Activated naive CD8-positive, alpha-beta T cell (primary cell): Measurements from ENCODE around the gene ADAMTS17.

Experiments used
- H3K27ac Mint-ChIP-seq: one replicate; pipeline ENCODE4 v1.8.0; 2021; ENCODE audit warnings: mixed read lengths
- H3K27me3 Mint-ChIP-seq: one replicate; pipeline ENCODE4 v1.8.0; 2021; ENCODE audit warnings: mixed read lengths
- H3K36me3 Mint-ChIP-seq: one replicate; pipeline ENCODE4 v1.8.0; 2021; ENCODE audit warnings: mixed read lengths
- H3K4me1 Mint-ChIP-seq: one replicate; pipeline ENCODE4 v1.8.0; 2021; ENCODE audit warnings: low read depth, mixed read lengths
- H3K4me3 Mint-ChIP-seq: one replicate; pipeline ENCODE4 v1.8.0; 2021; ENCODE audit warnings: mild to moderate bottlenecking, mixed read lengths
- H3K9me3 Mint-ChIP-seq: one replicate; pipeline ENCODE4 v1.8.0; 2021; ENCODE audit warnings: low read depth, mixed read lengths

Gene ADAMTS17

DNA sequence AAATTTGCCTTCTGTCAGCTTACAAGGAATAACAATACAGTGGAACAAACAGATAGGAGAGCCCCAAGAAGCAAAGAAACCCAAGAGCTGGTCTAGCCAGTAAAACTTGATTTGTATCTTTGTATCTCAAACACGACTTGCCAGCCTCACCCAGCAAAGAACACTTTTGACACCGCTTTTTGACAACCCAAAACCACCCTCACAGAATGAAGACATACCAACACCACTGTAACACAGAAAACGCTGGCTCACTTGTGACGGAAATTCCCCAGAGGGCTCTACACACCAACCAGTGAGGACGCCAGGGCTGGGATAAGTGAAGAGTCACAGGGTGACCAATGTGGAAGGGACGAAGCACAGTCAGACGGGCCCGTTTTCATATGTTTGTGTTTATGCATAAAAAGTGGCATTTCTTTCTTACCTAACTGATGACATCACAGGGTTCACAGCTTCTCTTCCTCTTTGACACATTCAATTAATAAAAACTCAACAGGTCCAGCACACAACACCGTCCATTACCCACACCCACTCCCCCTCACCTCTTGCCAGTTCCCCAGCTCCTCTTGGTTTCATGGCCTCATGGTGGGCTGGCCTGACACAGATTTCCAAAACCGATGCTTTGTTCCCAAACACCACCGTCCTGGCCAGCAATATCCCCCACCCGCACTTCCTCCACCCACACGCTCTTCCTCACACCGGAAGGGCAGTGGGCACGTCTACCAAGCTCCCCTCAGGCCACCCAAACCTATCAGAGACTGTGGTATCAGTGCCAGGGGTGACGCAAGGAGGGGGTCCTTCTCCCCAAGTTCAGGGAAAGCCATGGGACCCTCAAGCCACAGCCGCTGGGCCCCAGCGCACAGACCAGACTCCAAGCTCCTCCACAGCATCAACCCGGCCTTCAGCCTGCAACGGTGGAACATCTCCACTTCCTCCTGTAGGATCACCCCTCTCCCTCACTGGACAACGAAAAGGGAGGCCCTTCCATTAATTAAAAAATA is 94.2 kb downstream of the ADAMTS17 start:
- no peak overlapping the region for H3K27ac Mint-ChIP-seq
- no peaks in the 10 kb centered on the region for H3K27me3 Mint-ChIP-seq

DNA sequence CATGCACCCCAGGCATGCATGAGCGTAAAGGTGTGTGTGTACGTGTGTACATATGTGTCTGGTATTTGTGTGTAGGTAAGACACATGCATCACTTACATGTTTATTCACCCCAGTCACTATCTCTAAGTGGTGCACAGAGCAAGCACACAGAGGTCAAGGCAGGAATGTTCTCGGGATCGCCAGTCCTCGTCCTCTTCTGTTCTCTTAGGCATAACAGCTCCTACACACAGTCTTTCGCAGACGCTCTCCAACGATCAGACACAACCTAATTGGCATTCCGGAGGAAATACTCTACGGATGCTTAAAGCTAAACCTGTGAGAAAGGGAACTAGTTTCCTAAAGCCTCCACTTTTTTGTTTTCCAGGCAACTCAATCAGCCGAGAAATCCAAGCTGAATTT is 95.9 kb downstream of the ADAMTS17 start:
- H3K27me3 Mint-ChIP-seq: no peaks in the 10 kb centered on the region
- no peak overlapping the region for H3K27ac Mint-ChIP-seq
- no peaks in the 10 kb centered on the region for H3K9me3 Mint-ChIP-seq
- no peak overlapping the region for H3K4me3 Mint-ChIP-seq
- peaks cover 12% of the 10 kb centered on the region for H3K36me3 Mint-ChIP-seq
- no peaks in the 10 kb centered on the region for H3K4me1 Mint-ChIP-seq

More for the DNA sequence above, 94.2 kb downstream of the ADAMTS17 start:
- H3K9me3 Mint-ChIP-seq: no peaks in the 10 kb centered on the region
- H3K4me3 Mint-ChIP-seq: no peak overlapping the region
- peaks cover 9% of the 10 kb centered on the region for H3K36me3 Mint-ChIP-seq
- no peaks in the 10 kb centered on the region for H3K4me1 Mint-ChIP-seq

DNA sequence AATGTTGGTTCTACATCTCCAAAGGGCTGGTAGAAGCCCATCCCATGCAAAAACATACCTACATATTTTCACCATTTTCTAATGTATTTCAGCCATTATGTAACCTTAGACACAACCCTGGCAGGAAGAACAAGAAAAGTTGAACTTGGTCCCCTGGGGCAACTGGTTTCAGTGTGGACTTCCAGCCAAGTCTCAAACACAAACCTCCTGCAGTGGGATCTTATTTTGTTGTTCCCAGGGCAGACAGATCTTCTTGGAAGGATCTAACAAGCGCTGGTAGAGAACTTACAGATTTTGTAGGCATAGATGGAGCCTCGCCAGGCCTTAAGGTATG is 96.3 kb downstream of the ADAMTS17 start:
- H3K27me3 Mint-ChIP-seq: no peaks in the 10 kb centered on the region
- H3K4me3 Mint-ChIP-seq: no peak overlapping the region
- no peaks in the 10 kb centered on the region for H3K9me3 Mint-ChIP-seq
- no peak overlapping the region for H3K27ac Mint-ChIP-seq
- H3K4me1 Mint-ChIP-seq: no peaks in the 10 kb centered on the region
- H3K36me3 Mint-ChIP-seq: peaks cover 12% of the 10 kb centered on the region

DNA sequence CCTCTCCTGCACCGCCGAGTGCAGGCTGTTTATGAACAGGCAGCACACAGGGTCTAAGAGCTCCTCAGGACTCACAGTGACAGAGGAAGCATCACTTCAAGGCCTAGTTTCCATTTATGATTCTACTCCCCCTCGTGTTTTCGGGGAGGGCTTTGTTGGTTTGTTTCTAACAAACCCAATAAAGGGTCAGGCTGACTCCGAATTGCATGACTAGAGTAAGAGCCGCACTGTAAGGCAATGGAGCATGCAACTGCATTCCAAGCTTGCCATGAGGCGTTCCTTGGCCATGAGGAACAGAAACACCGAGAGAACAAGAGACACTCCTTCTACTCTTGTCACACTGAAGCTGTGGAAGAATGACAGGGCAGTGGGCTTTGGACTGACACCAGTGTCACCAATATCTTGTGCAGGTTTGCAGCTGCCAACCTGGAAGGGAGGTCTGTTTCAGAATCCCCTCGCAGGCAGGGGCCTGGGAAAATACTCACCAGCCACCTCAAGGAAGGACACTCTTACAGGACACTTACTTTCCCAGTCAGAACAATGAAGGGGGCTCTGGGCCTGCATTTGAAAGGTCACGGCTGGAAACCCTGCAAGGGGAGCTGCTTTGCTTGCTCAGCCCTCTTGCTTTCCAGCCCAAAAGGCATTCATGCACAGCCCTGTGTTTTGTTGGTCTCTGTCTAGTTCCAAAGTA is 96.8 kb downstream of the ADAMTS17 start:
- Mint-ChIP-seq H3K27me3 (no peaks in the 10 kb centered on the region), H3K4me3 (no peak overlapping the region), H3K4me1 (no peaks in the 10 kb centered on the region), H3K9me3 (no peaks in the 10 kb centered on the region), H3K36me3 (peaks cover 12% of the 10 kb centered on the region), H3K27ac (no peak overlapping the region)

DNA sequence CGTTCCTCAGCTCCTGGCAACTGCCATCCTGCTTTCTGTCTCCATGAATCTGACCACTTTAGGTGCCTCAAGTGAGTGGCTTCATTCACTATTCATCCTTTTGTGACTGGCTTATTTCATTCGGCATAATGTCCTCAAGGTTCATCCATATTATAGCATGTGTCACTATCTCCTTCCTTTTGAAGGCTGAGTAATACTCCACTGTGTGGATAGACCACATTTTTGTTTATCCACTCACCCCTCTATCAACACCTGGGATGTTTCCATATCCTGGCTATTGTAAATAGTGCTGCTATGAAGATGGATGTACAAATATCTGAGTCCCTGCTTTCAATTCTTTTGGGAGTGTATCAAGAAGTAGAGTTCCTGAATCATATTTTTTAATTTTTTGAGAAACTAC is 98.8 kb downstream of the ADAMTS17 start:
- no peaks in the 10 kb centered on the region for H3K4me1 Mint-ChIP-seq
- no peaks in the 10 kb centered on the region for H3K9me3 Mint-ChIP-seq
- H3K27ac Mint-ChIP-seq: no peak overlapping the region
- no peaks in the 10 kb centered on the region for H3K27me3 Mint-ChIP-seq
- H3K4me3 Mint-ChIP-seq: no peak overlapping the region
- peaks cover 16% of the 10 kb centered on the region for H3K36me3 Mint-ChIP-seq

- H3K27ac Mint-ChIP-seq: no peak overlapping the region
Observed at GRCh38 chr15:100241572-100242482, 99.9 kb downstream of the ADAMTS17 start.

DNA sequence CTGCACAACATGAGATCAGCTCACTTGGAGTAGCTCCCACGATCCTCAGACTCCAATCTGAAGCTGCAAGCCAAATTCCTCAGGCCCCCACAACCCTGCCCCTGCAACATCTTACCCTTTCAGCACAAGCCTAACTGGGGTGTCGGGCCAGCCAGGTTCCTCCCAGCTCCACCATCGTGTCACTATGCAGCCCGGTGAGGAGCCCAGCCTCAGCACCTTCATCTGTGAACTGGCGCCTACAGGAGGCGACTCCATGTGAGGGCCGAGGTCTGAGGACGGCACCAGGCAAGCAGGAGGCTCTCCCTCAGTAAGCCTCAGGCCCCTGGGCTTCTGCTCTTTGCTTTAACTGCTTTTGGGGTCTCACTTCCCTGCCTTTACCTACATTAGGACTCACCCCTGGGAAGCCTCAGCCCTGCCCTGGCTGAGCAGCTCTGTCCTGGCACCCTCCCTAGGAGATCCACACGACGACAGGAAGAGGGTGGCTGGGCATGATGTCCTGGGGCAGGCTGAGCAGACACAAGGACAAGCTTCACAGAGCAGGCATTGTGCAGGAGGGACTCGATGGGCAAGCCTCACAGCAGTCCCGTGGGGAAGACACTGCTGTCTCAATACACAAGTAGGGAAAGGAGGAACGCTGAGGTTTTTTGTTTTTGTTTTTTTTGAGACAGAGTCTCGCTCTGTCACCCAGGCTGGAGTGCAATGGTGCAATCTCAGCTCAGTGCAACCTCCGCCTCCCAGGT is 104.6 kb downstream of the ADAMTS17 start:
- no peak overlapping the region for H3K27ac Mint-ChIP-seq

More at GRCh38 chr15:100241572-100242482, 99.9 kb downstream of the ADAMTS17 start:
- Mint-ChIP-seq H3K9me3 (no peaks in the 10 kb centered on the region), H3K4me3 (no peak overlapping the region), H3K36me3 (peaks cover 16% of the 10 kb centered on the region), H3K4me1 (no peaks in the 10 kb centered on the region), H3K27me3 (no peaks in the 10 kb centered on the region)

GRCh38 chr15:100235030-100235617 is 106.7 kb downstream of the ADAMTS17 start:
- peaks cover 4% of the 10 kb centered on the region for H3K36me3 Mint-ChIP-seq
- H3K4me1 Mint-ChIP-seq: peaks cover 16% of the 10 kb centered on the region
- H3K9me3 Mint-ChIP-seq: no peaks in the 10 kb centered on the region
- H3K27me3 Mint-ChIP-seq: no peaks in the 10 kb centered on the region
- H3K4me3 Mint-ChIP-seq: no peak overlapping the region
- no peak overlapping the region for H3K27ac Mint-ChIP-seq

More for the DNA sequence above, 104.6 kb downstream of the ADAMTS17 start:
- Mint-ChIP-seq H3K36me3 (peaks cover 6% of the 10 kb centered on the region), H3K9me3 (no peaks in the 10 kb centered on the region), H3K27me3 (no peaks in the 10 kb centered on the region), H3K4me1 (peaks cover 2% of the 10 kb centered on the region), H3K4me3 (no peak overlapping the region)

GRCh38 chr15:100234158-100235029 is 107.4 kb downstream of the ADAMTS17 start:
- Mint-ChIP-seq H3K36me3 (peaks cover 4% of the 10 kb centered on the region), H3K9me3 (no peaks in the 10 kb centered on the region), H3K27ac (no peak overlapping the region), H3K27me3 (no peaks in the 10 kb centered on the region), H3K4me1 (peaks cover 24% of the 10 kb centered on the region), H3K4me3 (no peak overlapping the region)

DNA sequence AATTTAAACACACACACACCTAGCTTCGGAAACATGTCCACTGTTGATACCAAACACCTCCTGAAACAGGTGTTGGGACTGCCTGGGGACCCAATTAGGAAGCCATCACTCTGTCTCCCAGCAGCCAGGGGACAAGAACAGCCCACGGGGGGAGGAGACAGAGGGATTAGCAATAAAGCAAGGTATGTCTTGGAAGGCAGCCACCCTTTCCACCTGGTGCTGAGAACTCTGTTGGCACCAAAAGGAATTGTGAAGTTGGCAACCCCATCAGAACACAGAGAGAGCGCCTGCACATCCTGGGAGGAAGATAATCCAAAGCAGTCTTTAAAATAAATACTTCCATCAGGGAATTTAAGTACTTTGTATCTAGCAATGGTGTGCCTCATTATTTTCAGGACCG is 111.0 kb downstream of the ADAMTS17 start:
- Mint-ChIP-seq H3K36me3 (no peaks in the 10 kb centered on the region), H3K4me3 (no peak overlapping the region), H3K27me3 (no peaks in the 10 kb centered on the region)

DNA sequence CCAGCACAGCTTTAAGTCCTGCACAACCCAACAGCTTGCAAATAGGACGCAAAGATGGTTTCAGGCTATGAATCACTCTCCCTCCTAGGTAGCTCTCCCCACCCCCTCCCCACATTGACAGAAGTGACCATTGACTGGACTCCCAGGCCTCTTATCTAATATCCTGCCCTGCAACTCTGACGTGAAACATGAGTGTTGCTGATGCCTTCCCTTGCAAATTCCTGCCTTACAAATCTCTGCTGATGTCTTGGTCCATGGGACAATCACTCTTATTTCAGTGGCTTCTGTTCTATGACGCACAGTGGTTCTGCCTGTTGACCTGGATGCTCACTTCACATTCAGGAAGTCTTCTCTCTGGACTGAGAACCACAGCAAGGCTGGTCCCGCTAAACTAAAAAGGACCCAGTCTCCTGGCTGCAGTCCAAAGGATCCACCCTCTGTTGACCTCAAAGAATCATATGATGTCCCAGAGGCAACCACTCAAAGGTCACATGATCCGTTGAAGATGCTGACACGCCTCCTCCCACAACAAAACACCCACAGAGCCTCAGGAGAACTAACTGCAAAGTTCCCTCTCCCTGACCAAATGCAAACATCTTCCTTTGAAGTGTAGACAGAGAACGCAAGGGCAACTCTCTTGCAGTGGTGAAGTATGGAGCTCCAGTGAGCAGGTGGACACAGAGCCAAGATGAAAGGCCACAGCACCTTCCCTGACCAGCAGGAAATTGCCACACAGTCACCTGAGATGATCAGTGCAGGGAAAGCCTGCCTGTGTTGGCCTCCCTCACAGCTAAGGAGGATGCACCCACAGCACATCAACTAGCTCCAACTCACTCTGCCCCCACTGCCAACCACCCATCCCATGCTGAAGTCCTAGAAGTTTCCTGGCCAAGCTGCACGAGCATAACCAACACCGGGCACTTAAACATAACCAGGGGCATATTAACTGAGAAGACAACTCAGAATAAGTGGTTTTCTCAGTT is 112.3 kb downstream of the ADAMTS17 start:
- peak overlapping the region; percentile 18 for H3K27ac Mint-ChIP-seq
- H3K9me3 Mint-ChIP-seq: no peaks in the 10 kb centered on the region
- H3K4me1 Mint-ChIP-seq: peaks cover 42% of the 10 kb centered on the region
- no peaks in the 10 kb centered on the region for H3K36me3 Mint-ChIP-seq
- H3K4me3 Mint-ChIP-seq: peak overlapping the region; percentile 53
- H3K27me3 Mint-ChIP-seq: no peaks in the 10 kb centered on the region

More for the DNA sequence above, 111.0 kb downstream of the ADAMTS17 start:
- Mint-ChIP-seq H3K4me1 (peaks cover 30% of the 10 kb centered on the region), H3K9me3 (no peaks in the 10 kb centered on the region), H3K27ac (no peak overlapping the region)

- peaks cover 48% of the 10 kb centered on the region for H3K4me1 Mint-ChIP-seq
- no peak overlapping the region for H3K27ac Mint-ChIP-seq
- H3K4me3 Mint-ChIP-seq: no peak overlapping the region
- no peaks in the 10 kb centered on the region for H3K27me3 Mint-ChIP-seq
- no peaks in the 10 kb centered on the region for H3K9me3 Mint-ChIP-seq
- H3K36me3 Mint-ChIP-seq: no peaks in the 10 kb centered on the region
Observed at GRCh38 chr15:100227781-100228180, 114.0 kb downstream of the ADAMTS17 start.
